Mammary epithelial cell (primary cell): Measurements from ENCODE around the gene TMPRSS13.

Source experiments
- EZH2 ChIP-seq: IDR thresholded peaks from 2 replicates; pipeline ENCODE4 v1.6.1; 2012; ENCODE audit warnings: low read length, inconsistent platforms, borderline replicate concordance
- TF ChIP-seq, protein P1 (sequence below), 2 donors: IDR thresholded peaks in 1 of 2; conservative IDR thresholded peaks in 1 of 2; 2 replicates each; pipeline ENCODE4 v1.5.1; 2011 to 2012; ENCODE audit warnings: inconsistent platforms in 2 of 2, low read length in 2 of 2, mild to moderate bottlenecking in 2 of 2, control low read depth in 1 of 2, low read depth in 1 of 2; ENCODE audit not compliant: insufficient read depth in 1 of 2; ENCODE audit errors: extremely low read depth in 1 of 2

GRCh38 chr11:117876059-117876340, 53.2 kb downstream of the TMPRSS13 start:
- TF ChIP-seq, protein P1, sequence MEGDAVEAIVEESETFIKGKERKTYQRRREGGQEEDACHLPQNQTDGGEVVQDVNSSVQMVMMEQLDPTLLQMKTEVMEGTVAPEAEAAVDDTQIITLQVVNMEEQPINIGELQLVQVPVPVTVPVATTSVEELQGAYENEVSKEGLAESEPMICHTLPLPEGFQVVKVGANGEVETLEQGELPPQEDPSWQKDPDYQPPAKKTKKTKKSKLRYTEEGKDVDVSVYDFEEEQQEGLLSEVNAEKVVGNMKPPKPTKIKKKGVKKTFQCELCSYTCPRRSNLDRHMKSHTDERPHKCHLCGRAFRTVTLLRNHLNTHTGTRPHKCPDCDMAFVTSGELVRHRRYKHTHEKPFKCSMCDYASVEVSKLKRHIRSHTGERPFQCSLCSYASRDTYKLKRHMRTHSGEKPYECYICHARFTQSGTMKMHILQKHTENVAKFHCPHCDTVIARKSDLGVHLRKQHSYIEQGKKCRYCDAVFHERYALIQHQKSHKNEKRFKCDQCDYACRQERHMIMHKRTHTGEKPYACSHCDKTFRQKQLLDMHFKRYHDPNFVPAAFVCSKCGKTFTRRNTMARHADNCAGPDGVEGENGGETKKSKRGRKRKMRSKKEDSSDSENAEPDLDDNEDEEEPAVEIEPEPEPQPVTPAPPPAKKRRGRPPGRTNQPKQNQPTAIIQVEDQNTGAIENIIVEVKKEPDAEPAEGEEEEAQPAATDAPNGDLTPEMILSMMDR (conservative IDR thresholded peaks at IDR 0.05 in 1 of 2, IDR thresholded peaks at IDR 0.05 in 1 of 2; ENCODE audit: extremely low read depth in 1 of 2, insufficient read depth in 1 of 2, low read depth in 1 of 2, low read length in 2 of 2), result no peak
- TF ChIP-seq EZH2, result peak; percentile 91
